Sigmoid colon (tissue), 3 donors: ENCODE data around the gene ERRFI1.
A peak's percentile ranks its signal among the peaks of the same experiment; 100 is the strongest.

Experiments used
- POLR2A ChIP-seq, 2 donors: fragments of 450-650 bp; IDR thresholded peaks; one replicate each; pipeline ENCODE4 v1.6.1; 2016; ENCODE audit warnings: antibody characterized with exemption in 2 of 2, mild to moderate bottlenecking in 2 of 2, moderate library complexity in 2 of 2
- TF ChIP-seq, protein P1 (sequence below), 4 experiments: fragments of 450-650 bp in 3 of 4; fragments of 200-600 bp in 1 of 4; IDR thresholded peaks; one replicate each; pipeline ENCODE4 v1.5.1; 2016 to 2019; ENCODE audit warnings: antibody characterized with exemption in 4 of 4, mild to moderate bottlenecking in 3 of 4, moderate library complexity in 2 of 4

DNA sequence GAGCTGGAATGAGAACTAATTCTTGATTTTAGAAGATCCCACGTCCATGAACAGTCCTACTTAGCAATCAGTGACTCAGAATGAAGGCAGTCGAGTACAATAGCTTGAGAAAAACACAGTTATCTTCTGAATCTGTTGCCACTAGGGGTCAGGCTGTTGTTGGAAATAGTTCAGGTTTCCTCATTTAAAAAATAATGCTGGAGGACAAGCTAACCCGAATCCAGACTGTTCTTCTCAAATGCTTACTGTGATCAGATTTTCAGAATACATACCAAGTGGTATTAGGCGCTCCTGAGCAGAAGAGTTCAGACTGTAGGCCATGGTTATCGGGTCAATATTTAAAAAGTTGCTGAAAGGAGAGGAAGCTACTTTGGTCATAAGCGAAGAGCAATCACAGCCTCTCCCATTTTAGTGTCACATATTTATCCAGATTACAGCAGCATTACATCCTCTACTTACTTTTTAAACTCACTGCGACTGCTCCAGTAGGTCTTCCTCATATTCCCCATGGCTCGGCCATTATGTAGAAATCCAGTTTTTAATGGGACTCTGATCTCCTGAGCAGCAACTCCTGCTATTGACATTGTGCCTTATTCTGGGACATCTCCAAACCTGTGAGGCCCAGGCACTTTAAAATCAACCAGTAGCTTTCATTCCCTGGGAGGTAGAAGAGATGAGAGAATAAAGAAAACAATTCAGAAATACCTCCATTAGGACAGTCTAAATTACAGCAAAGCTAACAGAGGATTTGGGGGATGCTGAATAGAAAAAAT is 10.9 kb downstream of the ERRFI1 start:
- no peak for TF ChIP-seq POLR2A (IDR thresholded peaks at IDR 0.05)
- TF ChIP-seq, protein P1, sequence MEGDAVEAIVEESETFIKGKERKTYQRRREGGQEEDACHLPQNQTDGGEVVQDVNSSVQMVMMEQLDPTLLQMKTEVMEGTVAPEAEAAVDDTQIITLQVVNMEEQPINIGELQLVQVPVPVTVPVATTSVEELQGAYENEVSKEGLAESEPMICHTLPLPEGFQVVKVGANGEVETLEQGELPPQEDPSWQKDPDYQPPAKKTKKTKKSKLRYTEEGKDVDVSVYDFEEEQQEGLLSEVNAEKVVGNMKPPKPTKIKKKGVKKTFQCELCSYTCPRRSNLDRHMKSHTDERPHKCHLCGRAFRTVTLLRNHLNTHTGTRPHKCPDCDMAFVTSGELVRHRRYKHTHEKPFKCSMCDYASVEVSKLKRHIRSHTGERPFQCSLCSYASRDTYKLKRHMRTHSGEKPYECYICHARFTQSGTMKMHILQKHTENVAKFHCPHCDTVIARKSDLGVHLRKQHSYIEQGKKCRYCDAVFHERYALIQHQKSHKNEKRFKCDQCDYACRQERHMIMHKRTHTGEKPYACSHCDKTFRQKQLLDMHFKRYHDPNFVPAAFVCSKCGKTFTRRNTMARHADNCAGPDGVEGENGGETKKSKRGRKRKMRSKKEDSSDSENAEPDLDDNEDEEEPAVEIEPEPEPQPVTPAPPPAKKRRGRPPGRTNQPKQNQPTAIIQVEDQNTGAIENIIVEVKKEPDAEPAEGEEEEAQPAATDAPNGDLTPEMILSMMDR (IDR thresholded peaks at IDR 0.05), result peak in 3 of 4 experiments; percentile 62 to 76 (median 62)
